Stimulated activated CD4-positive, alpha-beta T cell treated with anti-CD3 and anti-CD28 coated beads, Interleukin-1b, Interleukin-23, amount 100 ng/mL, for 4 hours (primary cell): ENCODE measurements around the gene KCNE1.
A peak's percentile ranks its signal among the peaks of the same experiment; 100 is the strongest.
"Not testable (repeated sequence)": the region's sequence is repeated elsewhere in the genome, so short reads cannot be mapped to it uniquely, and the experiment has no call there.

Experiments used
- DNase-seq, 2 donors: peaks; one replicate each; pipeline ENCODE4 v3.0.0-alpha.2; 2020; ENCODE audit warnings: low read depth in 2 of 2

The KCNE1 gene

DNA sequence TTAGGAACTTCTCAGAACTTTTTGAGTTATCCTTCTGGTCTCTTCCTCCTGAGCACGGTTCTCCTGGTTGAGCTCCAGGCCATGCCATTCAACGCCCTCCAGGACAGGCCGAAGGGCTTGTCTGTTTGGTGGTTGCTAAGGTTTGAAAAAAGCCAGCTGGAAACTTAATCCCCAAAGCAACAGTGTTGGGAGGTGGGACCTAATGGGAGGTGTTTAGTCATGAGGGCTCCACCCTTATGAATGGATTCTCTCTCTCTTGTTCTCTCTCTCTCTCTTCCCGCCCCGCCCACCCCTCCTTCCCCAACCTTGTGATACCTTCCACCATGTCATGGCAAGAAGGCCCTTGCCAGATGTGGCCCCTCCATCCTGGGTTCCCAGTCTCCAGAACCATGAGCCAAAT is 829 bp downstream of the KCNE1 start:
- no peak for DNase-seq

DNA sequence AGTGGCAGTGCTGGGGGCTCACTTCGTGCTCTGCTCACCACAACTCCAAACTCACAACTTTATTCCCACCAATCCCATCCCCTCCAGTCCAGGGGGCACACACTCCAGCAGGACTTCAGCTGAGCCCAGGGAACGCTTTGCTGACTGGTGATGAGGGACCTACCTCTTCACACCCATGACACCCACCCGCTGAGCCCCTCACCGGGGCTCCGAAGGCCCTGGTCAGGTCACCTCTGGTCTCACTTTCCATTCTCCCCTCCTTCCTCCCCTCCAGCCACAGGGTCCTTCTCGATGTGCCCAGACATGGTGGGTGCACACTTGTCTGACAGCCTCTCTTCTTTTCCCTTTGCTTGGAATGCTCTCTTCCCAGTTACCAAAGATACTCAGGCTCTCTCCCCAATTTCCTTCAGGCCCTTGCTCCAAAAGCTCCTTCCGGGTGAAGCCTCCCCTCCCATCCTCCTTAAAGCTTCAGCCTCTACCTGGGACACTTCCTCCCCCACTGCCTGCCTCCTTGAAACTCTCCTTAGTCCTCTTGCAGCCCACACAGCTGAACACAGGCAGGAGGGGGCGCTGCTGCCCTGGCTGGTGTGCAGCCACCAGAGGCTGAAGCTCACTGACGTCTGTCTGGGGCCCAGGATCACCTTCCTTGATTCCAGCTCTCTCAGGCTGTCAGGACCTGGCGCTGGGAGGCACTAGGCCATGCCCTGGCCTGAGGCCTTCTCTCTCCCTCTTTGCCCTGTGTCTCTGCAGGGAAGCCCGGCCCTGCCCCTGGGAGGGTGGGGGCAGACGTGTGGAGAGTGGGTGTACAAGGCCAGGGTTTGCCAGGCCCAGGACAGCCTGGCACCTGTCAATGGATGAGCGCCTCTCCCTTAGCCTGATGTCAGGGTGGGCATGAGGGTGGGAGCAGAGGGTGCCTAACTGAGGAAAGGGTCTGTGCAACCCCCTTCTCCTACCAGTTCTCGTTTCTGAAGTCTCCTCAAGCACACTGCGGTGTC is 1.6 kb downstream of the KCNE1 start:
- peak; percentile 9 to 49 for DNase-seq

DNA sequence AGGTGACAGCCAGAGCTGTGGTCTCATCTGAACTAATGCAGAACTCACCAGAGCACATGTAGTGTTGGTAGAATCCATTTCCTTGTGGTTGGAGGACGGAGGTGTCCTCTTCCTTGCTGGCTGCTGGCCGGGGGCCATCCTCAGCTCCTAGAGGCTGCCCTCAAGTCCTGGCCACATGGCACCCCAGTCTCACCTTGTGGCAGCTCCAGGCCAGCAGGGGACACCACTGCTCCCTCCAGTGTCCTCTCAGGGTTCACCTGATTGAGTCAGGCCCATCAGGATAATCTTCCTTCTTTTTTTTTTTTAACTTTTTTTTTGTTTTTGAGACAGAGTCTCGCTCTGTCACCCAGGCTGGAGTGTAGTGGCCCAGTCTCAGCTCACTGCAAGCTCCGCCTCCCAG is 2.9 kb downstream of the KCNE1 start:
- DNase-seq, result no peak

DNA sequence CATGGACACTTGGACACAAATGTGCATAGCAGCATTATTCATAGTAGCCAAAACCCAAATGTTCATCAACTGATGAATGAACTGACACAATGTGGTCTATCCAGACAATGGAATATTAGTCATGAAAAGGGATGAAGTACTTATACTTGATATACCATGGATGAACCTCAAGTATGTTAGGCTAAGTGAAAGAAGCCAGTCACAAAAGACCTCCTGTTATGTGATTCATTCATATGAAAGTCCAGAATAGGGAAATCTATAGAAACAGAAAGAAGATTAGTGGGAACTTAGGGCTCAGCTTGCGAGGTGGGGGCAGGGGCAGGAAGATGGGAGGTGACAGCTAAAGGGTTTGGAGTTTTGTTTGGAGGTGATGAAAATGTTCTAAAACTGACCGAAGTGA is 7.4 kb downstream of the KCNE1 start:
- no peak for DNase-seq

DNA sequence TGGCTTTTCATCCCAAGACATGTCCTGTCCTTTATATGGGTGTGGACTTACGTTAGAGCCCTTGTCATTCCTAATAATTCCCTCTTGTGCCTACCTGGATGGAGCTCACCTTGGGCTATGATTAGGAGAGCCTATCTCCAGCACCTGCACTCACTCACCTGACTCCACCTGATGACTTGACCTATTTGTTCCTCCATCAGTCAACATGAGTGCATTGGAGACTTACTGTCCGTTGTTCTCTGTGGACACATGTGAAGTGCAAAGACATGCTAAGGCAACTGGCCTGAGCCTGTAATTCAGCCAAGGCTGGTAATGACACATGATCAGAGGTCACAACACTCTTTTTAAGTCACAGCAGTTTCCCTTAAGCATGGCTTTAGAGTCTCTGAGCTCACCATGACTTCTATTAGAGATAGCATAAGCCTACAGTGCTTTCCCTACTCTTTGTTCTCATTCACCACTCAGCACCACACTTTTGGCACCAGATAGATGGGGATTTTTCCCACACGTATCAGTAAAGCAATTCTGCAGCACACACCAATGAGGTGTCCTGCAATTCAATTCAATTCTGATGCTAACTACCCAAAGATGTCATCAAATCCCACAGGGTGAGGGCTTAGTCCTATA is 9.4 kb downstream of the KCNE1 start:
- DNase-seq, result no peak

DNA sequence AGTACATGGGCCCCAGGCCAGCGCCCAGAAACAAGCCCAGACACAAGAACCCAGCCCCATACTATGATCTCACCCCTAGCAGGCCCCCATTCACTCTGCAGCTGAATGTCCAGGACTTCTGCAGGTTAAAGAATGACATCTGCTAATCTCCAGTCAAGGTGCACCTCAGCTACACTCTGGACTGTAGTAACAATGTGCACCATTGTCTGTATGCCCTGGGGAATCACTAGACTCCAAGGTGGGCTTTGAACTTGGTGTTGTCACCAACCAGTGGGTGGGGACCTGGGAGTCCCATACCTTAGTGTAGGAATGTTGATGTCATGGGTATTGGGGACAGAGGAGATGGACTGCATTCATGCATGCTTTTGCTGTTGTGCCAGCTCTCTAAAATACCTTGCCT is 10.3 kb downstream of the KCNE1 start:
- DNase-seq, result no peak

DNA sequence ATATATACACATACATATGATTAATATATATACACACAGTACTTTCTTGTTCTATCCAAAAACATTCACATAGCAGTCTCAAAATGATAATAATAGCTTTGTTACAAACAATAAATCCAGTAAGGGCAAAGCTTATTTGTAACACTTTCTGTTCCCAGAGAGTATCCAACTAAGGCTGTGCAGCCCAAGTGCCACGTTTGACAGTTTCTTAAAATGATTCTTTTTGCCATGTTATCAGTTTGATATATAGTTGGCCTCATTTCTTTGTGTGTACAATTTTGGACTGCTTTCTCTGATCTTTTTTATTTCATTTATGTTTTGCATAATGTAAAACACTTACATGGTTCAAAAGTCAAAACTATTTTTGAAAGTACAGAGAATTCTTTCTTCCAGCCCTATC is 11.8 kb downstream of the KCNE1 start:
- no peak for DNase-seq

DNA sequence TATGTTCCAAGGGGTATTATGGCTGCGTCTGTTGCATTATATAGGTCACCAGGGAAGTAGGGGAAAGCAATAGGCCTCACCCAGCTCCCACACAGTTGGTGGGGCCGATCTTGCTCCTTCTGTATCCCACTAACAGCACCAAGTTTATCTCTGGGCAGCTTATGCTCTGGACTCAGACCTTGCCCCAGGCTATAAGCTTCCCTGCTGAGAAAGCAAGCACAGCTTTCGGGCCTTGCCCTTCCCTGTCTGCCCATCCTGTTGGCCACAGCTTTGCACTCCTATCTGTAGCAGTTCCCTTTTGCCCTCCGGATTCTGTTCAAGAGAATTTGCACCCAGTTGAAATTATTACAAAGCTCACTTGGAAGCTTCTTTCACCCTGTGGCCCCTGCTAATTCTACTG is 12.9 kb downstream of the KCNE1 start:
- no peak for DNase-seq

DNA sequence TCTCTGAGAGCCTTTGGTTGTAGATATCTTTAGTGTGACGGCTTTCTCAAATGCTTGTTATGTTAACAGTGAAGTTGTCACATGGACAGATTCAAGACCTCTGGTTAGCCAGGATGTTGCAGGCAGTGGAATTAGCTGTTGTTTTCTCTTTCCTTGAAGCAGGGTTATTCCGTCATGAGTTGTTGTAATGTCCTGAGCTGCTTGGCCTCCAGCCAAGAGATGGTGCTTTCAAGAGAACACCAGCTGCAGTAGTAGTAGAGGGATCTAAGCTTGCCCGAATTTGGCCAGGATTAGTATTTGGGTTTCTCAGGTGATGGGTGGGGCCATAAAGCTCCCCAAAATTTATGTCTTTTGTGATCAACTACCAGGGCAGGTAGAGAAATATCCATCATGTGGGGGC is 13.4 kb downstream of the KCNE1 start:
- no peak for DNase-seq

DNA sequence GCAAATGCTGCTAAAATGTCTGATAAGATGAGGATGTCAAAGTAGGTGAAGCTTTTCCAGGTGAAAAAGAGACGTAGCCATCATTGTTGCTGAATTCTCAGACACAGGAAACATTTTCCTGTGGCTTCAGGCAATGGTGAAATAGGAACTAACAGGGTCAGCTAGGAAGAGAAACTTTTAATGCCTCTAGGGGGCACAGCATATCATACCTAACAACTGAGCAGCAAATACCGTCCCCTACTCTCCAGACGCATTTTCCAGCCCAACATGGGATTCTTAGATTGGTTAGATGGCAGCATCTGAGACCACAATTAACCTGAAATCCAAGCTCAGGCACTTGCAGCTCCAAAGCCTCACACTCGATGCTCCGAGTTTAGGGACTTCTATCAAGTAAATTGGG is 28.2 kb downstream of the KCNE1 start:
- DNase-seq, result not testable (repeated sequence)

DNA sequence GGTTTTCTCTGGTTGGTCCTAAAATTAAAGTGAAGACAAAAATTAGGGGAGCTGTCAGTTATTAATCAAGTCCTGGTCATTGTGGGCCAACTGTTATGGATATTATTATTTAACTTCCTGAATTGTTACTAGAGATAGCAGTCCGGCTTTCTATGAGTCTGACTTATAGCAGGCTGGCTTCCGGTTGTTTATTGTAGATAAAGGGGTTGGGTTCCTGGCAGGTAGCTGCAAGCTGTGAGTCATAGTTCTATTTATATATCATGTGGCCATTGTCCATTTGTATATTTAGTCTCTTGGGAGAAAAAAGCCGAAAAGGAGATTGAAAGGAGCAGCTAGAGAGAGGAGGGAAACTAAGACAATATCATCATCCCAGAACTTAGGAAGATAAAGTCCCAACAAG is 28.6 kb downstream of the KCNE1 start:
- not testable (repeated sequence) for DNase-seq

DNA sequence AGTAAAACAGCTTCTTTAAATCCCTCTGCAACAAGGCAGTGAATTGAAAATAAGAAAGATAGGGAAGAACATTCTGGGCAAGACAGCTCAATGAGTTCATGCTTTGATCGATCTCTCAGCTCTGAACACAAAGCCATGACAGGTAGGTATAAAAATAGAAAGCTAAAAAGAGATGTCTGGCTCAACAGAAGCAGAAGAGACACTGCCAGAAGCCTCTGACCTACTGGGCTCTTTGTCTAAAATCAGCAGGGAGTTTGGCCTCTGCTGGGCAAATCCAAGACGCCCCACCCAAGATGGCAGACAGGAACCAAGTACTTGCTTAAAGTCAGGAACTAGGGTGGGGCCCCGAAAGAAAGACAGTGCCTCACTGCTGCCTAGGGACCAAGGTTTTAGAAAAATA is 44.7 kb downstream of the KCNE1 start:
- not testable (repeated sequence) for DNase-seq

DNA sequence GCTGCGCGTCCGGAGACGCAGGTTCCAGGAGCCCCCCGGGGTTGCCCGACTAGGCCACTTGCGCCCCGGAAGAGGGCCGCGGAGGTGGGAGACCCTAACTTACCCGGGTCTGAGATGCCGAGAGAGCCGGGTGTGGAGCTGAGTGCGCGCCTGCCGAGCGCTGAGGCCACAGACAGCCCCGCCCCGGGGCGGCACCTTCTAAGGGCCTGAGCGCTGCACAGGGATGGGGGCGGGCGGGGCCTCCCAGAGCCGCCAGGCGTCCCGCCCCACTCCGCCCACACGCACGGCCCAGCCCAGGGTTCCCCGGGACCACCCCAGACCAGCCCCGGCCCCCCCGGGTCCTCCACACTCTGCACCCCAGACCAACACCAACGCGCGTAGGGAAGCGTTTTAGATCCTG is 52.6 kb downstream of the KCNE1 start:
- DNase-seq, result not testable (repeated sequence)

DNA sequence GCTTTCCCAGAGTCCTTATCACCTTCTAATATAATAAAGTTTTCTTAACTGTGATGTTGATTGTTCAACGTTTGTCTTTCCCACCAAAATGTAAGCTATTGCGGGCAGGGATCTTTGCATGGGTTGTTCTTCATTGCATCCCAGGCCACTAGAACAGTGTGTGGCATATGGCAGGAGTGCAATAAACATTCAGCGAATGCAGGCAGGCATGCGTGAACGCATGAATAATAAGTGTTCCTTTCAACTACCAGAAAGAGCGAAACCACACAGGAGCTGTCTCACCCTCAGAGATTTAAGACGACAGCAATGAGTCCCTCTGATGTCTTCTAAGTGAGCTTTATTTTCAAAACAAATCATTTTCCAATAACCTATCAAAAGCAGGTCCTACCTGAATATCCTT is 53.7 kb downstream of the KCNE1 start:
- DNase-seq, result not testable (repeated sequence)

DNA sequence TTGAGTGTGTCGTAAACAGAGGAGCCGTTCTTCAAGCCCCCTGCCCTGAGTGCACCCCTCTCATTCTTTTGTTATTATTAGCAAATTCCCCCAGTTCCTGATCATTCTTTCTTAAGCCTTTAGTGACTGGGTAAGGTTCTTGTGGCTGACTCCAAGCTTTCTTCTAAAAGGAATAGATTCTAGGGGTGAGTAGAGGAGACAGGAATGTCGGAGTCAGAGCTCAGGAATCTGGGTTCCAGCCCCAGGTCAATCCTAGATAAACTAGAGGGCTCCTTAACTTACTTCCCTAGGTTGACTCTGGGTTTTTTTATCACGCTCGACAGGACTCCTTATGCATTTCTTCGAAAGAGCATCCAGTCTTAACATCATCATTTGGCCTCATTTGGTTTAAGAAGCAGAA is 55.8 kb downstream of the KCNE1 start:
- not testable (repeated sequence) for DNase-seq

DNA sequence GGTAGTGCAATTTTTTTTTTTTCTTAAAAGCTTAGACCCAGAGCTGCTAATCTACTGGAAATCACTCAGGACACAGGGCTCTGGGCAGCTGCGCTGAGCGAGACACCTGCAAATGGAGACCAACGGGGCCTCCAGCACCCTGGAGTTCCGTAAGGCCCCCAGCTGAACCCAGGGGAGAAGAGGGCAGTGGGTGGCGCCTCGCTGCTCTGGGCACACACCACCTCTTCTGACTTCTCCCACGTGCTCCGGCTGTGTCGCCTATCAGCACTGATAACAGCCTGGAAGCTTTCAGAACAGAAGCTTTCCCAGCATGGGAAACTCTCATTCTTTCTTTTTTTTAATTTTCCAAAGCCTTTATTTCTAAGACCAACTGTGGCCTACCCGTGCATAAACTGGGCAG is 56.4 kb downstream of the KCNE1 start:
- DNase-seq, result not testable (repeated sequence)

DNA sequence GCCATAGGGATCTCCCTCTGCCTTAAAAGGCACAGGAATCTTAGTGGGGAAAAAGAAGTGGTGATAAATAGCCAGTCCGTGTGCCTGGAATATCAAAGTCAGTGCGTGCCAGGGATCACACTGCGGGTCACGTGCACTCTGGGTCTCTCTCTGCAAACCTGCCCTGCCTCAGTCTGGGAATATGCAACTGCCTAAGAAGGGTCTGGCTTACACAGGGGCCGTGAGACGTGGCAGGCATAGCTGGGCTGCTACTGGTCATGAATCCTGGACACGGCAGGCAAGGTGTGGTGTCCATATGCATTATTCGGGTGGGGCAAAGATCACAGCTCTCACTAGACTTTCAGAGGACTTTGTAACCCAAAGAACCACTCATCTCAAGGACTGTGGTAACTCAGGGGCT is 65.0 kb downstream of the KCNE1 start:
- not testable (repeated sequence) for DNase-seq

DNA sequence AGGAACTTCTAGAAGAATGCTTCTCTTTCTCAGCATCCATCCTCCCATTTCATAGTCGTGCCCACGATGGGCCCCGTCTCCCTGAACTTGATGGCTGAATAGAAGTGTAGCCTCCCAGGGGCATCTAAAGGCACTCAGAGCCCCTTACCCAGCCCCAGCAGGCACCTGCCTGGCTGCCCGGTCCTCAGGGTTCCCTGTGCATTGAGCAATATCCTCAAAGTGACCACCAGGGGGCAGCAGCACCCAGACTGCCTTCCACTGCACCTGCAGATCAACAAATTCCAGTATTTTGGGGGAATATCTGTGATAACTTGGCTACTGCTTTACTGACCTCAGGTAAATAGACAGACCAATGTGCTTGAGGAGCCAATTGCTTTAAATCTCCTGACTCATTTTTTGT is 68.5 kb downstream of the KCNE1 start:
- not testable (repeated sequence) for DNase-seq

DNA sequence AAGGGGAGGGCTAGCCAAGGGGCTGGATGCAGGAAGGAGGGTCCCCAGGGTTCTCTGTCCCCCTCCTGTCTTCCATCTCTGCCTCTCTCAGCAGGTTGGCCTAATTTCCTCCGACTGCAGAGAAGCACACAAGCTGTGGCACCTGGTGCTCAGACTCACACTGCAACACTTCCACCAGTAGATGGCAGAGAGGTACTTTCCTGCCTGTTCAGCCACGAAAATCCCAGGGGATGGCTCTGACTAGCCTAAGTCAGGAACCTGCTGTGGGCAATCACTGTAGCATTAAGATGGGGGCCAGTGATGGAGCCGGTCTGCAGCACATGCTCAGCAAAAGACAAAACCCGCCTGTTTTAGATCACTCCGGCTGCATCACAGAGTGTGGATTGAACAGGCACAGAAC is 82.3 kb downstream of the KCNE1 start:
- DNase-seq, result not testable (repeated sequence)

DNA sequence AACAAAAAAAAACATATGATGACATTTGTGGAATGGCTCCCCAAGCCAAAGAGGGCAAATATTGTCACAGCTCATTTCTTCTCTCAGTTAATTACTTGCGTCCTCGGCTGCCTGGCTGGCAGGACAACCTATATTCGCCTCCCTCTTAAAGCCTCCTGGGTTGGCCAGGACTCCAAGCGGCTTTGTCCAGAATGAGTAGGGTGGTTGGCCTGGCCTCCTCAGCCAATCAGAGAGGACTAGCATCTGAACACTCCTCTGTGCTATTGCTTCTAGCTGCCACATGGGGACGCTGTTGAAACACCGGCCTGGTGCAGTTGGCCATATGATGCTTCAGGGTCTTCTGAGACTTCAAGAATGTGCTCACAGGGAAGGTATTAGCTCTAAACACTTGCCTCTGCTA is 83.6 kb downstream of the KCNE1 start:
- DNase-seq, result not testable (repeated sequence)

DNA sequence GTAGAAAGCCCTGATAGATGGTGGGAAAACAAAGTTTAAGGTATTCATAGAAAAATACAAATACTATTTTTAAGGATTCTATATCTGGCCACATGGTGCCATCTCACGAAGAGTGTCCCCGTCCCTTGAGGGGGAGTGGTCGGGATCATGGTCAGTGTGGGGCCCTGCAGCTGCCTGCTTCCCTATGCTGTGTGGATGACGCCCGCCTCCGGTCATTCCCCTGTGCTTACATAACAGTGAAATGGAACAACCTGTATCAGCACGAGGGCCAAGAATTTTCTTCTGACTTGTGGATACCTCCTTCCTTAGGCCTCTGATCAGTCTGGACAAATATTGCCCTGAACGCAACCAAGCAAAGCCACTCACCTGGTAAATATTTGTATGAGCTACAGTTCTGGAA is 84.7 kb downstream of the KCNE1 start:
- DNase-seq, result not testable (repeated sequence)

DNA sequence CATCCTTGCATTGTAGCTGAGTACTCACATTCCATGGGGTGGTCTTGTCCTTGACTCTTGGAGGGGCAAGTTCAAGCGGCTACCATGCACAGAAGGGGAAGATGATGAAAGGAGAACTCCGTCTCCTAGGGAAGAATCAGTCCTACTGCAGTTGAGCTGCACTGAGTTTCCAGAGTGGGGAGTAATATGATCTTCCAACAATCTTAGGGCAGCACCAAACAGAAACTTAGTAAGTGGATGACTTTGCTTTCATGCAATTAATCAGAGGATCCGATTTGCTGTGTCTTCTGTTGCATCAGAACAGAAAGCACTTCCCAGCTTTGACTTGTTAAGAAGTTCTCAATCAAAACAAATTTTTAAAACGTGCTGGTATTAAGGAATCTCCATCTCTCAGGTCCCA is 88.2 kb downstream of the KCNE1 start, which contains the start of gene SMIM34:
Gene SMIM34, minus strand, starts transcription at position 147 of the 400 bp plus-strand sequence. Its CDS starts 112 bp downstream, at position 35.
- DNase-seq, result not testable (repeated sequence)
